ENCODE measurements around the gene CERS4.
"Not testable (repeated sequence)": the region's sequence is repeated elsewhere in the genome, so short reads cannot be mapped to it uniquely, and the experiment has no call there.

CERS4 gene

DNA sequence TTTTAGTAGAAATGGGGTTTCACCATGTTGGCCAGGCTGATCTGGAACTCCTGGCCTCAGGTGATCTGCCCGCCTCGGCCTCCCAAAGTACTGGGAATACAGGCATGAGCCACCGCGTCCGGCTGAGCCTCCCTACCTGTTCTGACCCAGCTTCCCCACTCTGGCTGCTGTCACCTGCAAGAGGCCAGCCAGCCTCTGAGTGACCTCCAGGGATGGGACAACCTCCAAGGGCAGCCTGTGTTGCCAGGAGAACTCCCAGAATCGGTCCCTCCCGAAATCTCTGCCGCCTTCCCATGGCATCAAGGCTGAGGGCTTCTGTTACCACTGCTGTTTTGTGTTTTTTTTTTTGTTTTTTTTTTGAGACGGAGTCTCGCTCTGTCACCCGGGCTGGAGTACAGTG is 11.3 kb downstream of the CERS4 start:
- DNase-seq = no peak
- TF ChIP-seq POLR2A (IDR thresholded peaks at IDR 0.05; ENCODE audit: low read length) (no peak), GATA1 (IDR thresholded peaks at IDR 0.05; ENCODE audit: low read depth, low read length) (no peak)

DNA sequence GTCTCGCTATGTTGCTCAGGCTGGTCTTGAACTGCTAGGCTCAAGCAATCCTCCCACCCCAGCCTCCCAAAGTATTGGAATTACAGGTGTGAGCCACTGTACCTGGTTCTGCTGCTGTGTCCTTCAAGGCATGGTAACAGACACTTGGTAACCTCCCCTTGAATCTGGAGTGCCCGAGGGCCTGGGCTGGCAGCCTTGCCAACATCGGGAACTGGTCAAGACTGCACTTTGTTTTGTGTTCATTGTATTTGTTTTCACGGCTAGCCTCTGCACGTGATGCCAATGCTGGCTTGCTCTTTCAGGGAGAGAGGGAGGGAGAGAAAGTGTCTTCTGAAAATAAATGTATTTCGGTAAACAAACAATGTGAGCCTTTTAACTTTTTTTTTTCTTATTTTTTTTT is 12.0 kb downstream of the CERS4 start:
- no peak for DNase-seq
- no peak for TF ChIP-seq POLR2A (IDR thresholded peaks at IDR 0.05; ENCODE audit: low read length)
- TF ChIP-seq GATA1 (IDR thresholded peaks at IDR 0.05; ENCODE audit: low read depth, low read length) = no peak

GRCh38 chr19:8223442-8223841 is 14.3 kb downstream of the CERS4 start:
- DNase-seq = not testable (repeated sequence)

- DNase-seq = no peak
- TF ChIP-seq GATA1 (IDR thresholded peaks at IDR 0.05; ENCODE audit: low read depth, low read length) = no peak
- TF ChIP-seq POLR2A (IDR thresholded peaks at IDR 0.05; ENCODE audit: low read length) = no peak
These were observed 15.4 kb downstream of the CERS4 start for GRCh38 chr19:8224394-8225145.

- TF ChIP-seq GATA1 (IDR thresholded peaks at IDR 0.05; ENCODE audit: low read depth, low read length) = no peak
- TF ChIP-seq POLR2A (IDR thresholded peaks at IDR 0.05; ENCODE audit: low read length) = no peak
- DNase-seq = no peak
These were observed 22.0 kb downstream of the CERS4 start for GRCh38 chr19:8231073-8231604.

DNA sequence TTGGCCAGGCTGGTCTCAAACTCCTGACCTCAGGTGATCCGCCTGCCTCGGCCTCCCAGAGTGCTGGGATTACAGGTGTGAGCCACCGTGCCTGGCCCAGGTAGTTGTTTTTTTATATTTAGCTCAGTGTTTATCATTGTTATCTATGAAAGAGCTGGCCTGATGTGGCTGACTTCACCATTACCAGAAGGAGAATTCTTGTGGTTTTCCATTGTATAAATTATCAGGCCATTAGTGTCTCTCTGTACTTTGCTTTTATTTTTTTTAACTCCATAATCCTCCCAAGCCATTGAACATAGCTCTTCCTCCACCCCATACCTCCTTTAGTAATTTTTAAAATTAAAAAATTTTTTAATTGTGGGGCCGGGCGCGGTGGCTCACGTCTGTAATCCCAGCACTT is 24.2 kb downstream of the CERS4 start:
- no peak for DNase-seq
- no peak for TF ChIP-seq GATA1 (IDR thresholded peaks at IDR 0.05; ENCODE audit: low read depth, low read length)
- no peak for TF ChIP-seq POLR2A (IDR thresholded peaks at IDR 0.05; ENCODE audit: low read length)

DNA sequence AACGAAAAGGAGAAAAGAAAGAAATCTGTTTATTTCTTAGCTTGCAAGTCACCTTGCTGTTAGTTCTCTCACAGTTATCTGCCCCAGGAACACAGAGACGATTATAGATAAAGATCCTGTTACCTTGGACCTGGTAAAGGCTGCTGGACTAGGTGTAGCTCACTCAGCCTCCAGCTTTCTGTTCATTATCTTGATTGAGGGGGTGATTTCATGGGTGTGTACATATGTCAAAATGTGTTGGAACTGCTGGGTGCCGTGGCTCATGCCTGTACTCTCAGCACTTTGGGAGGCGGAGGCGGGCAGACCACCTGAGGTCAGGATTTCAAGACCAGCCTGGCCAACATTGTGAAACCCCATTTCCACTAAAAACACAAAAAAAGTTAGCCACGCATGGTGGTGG is 27.9 kb downstream of the CERS4 start:
- DNase-seq = no peak
- TF ChIP-seq POLR2A (IDR thresholded peaks at IDR 0.05; ENCODE audit: low read length) (no peak), GATA1 (IDR thresholded peaks at IDR 0.05; ENCODE audit: low read depth, low read length) (no peak)

DNA sequence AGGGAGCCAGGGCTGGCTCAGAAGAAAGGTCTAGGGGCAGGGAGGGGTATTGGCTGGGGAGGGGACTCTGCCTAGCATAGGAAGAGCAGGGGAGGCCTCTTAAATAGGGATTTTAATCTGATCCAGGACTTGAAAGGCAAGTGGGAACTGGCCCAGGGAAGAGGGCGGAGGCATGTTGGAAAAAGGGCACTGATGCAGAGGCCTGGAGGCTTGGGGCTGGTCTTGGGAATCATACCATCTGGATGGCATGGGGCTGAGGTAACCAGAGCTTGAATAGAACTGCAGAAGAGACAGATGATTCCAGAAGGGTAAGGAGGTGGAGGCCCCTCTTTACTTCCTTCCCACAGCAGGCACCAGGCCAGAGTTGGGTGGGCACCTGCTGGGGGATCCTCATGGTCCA is 29.1 kb downstream of the CERS4 start:
- TF ChIP-seq GATA1 (IDR thresholded peaks at IDR 0.05; ENCODE audit: low read depth, low read length) (no peak), POLR2A (IDR thresholded peaks at IDR 0.05; ENCODE audit: low read length) (no peak)
- no peak for DNase-seq

DNA sequence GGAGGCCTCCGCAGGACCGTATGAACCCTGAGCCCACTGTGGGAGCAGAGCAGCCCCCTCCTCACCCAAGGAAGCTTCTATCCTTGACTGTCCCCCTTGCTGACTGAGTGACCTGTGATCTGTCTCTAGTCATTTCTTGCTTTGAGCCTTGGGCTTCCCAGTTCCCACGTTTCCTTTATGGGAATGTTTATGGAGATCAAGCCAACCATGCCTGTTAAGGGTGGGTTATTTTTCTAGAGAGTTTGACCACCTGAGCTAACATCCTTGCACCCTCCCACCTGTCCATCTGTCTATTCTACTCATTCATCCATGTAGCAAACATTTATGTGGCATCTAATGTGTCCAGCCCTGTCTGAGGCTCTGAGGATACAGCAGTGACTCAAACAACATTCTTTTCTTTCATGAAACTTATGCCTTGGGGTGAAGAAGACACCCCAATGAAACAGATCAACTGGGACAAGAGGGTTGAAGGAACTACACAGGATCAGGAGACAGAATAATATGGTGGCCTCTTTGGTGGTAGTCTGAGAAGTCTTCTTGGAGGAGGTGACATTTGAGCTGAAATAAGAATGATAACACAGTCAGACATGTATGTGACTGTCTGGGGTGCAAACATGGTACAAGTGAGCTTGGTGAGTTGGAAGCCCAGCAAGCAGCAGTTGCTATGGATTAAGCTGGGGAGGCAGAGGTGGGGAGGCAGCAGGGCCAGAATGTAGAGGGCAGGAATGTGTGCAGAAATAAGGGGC is 30.5 kb downstream of the CERS4 start:
- TF ChIP-seq GATA1 (IDR thresholded peaks at IDR 0.05; ENCODE audit: low read depth, low read length) = no peak
- TF ChIP-seq POLR2A (IDR thresholded peaks at IDR 0.05; ENCODE audit: low read length) = no peak
- DNase-seq = no peak

DNA sequence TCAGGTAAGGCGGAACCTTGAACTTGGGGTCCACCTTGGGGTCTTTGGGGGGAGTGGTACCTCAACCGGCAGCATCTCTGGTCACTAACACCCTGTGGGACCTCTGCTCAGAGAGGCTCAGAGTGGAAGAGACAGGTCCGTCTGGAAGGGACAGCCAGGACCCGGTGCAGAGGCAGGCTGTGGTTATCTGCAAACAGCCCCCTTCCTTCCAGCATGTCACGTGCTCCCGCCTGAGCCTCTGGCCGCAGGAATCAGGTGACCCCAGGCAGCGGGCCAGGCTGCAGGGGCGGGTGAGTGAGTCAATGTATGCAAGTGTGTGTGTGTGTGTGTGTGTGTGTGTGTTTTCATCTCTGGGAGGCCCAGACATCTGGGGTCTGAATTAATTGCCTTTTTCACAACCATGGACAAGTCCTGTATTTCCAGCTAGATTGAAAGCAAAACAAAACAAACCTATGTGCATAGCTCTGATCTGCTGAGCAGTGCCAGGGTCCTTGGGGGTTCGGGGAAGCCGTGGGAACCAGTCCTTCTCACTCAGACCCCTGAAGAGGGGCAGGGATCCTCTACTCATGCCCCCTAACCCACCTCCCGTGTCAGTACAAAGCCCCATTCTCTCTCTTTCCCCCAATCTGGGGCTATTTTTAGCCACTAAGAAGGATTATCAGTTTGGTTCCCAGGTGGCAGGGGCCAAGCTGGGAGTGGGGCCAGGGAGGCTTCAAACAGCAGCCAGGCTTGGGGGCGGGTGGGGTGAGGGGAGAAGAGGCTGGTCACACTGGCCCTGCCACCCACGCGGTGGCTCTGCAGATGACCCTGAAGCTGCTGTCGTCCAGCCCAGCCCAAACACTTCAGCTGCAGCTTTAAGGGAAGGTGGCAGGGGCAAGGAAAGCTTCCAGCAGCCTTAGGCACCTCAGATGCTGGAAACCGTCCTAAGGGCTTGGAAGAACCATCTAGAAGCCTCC is 31.4 kb downstream of the CERS4 start:
- TF ChIP-seq GATA1 (IDR thresholded peaks at IDR 0.05; ENCODE audit: low read depth, low read length) (no peak), POLR2A (IDR thresholded peaks at IDR 0.05; ENCODE audit: low read length) (no peak)
- peak; percentile 86 to 95 for DNase-seq

DNA sequence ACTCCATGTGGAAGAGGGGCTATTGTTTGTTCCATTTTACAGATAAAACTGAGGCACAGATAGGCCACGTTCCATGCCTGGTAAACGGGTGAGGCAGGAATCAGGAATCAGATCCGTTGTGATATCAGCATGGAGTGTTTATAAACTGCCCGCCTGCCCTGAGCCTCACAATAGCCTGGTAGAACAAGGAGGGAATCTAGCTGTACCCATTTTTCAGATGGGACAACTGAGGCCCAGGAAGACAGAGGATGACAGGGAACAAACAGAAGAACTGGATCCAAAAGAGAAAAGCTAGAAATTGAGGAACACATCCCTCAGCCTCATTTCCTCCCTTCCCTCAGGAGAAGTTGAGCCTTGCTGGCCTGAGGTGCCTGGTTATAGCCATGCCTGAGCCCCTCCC is 32.5 kb downstream of the CERS4 start:
- no peak for DNase-seq
- no peak for TF ChIP-seq GATA1 (IDR thresholded peaks at IDR 0.05; ENCODE audit: low read depth, low read length)
- TF ChIP-seq POLR2A (IDR thresholded peaks at IDR 0.05; ENCODE audit: low read length) = no peak

DNA sequence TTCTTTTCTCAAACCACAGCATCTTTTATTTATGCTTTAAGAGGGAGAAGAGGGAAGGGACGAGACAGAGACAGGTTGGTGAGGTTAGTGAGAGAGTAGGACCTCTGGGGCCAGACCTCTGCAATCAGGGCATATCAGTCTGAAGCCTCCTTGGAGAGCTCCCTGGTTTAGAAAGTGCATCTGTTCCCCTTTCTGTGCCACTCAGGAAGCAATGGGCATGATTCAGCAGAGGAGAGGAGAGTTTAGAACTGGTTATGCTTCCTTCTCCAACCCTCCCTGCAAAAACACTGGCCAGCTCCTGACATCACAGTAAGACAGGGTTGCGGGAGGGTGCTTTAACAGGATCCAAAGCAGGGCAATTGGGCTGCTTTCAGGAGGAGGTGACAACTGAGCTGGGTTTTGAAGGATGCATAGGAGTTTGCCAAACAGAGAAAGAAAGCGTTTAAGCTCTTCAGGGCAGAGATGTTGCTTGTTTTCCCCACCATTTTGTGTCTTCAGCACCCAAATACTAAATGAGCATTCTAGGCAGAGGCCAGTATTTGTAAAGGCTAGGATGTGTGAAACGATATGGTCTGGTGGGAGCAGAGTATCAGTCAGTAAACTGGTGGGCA is 33.1 kb downstream of the CERS4 start:
- no peak for TF ChIP-seq GATA1 (IDR thresholded peaks at IDR 0.05; ENCODE audit: low read depth, low read length)
- TF ChIP-seq POLR2A (IDR thresholded peaks at IDR 0.05; ENCODE audit: low read length) = no peak

GRCh38 chr19:8243146-8243545 is 34.0 kb downstream of the CERS4 start:
- TF ChIP-seq POLR2A (IDR thresholded peaks at IDR 0.05; ENCODE audit: low read length) (no peak), GATA1 (IDR thresholded peaks at IDR 0.05; ENCODE audit: low read depth, low read length) (no peak)
- DNase-seq = no peak

More for the DNA sequence above, 33.1 kb downstream of the CERS4 start:
- DNase-seq = no peak
